ENCODE measurements around the gene SLC22A24.
"Not testable (repeated sequence)": the region's sequence is repeated elsewhere in the genome, so short reads cannot be mapped to it uniquely, and the experiment has no call there.

SLC22A24 gene, protein sequence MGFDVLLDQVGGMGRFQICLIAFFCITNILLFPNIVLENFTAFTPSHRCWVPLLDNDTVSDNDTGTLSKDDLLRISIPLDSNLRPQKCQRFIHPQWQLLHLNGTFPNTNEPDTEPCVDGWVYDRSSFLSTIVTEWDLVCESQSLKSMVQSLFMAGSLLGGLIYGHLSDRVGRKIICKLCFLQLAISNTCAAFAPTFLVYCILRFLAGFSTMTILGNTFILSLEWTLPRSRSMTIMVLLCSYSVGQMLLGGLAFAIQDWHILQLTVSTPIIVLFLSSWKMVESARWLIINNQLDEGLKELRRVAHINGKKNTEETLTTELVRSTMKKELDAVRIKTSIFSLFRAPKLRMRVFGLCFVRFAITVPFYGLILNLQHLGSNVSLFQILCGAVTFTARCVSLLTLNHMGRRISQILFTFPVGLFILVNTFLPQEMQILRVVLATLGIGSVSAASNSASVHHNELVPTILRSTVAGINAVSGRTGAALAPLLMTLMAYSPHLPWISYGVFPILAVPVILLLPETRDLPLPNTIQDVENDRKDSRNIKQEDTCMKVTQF

DNA sequence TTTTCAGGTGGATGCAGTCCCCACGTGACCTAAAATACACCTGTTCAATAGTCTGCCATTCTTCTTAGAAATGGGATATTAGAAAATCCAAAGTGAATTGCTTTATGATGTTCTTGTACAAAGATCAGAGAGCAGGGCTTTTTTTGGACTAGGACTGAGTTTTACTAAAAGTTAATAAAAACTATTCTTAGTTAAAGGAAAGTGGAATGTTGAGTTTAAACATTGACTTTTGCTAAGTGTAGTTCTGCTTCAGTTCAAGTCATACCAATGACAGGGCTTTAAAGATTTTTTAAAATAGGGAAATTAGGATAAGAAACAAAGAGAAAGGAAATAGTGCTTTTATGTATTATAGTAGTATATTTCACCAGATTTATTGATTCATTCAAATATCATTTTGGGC is at the start of gene SLC22A24:
Gene SLC22A24 (minus strand): TSS at position 101 of the 400 bp plus-strand sequence. CDS start 442 bp downstream, outside the sequence.
- DNase-seq = no peak

GRCh38 chr11:63180536-63180935 is 36.5 kb upstream of the SLC22A24 start:
- no peak for DNase-seq

DNA sequence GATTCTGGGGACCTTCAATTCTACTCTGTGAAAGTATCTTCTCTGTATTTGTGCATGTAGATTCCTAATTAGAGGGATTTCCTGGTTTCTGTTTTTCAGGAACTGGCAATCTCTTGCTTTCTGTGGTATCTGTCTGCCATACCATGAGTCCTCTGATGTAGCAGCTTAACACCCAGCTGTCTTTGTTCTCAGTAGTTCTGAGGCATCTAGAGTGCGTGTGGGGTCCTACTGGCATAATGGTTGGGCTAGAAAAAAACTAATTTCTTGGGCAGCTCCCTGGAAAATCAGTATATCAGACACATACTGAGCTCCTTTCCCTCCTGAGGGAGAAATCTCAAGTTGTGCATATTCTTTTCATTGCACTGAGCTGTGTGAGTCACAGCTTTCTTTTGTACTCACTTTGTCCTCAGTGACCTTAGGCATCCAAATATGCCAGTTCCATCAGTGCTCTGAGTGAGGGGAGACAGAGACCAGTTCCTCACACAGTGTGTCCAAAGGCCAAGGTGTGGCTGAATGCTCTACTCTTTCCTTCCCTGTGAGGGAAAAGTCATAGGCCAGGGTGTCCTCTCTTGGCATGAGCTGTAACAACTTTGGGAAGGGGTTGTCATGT is 35.5 kb upstream of the SLC22A24 start:
- no peak for DNase-seq

DNA sequence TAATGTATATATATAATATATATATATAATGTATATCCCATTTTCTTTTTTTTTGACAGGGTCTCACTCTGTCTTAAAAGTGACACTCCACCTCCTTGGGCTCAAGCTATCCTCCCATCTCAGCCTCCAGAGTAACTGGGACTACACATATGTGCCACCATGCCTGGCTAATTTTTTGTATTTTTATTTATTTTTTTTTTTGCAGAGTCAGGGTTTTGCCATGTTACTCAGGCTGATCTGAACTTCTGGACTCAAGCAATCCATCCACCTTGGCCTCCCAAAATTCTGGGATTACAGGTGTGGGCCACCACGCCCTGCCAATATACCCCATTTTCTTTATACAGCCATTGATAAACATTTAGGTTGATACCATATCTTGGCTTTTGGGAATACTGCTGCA is 33.9 kb upstream of the SLC22A24 start:
- DNase-seq = no peak

DNA sequence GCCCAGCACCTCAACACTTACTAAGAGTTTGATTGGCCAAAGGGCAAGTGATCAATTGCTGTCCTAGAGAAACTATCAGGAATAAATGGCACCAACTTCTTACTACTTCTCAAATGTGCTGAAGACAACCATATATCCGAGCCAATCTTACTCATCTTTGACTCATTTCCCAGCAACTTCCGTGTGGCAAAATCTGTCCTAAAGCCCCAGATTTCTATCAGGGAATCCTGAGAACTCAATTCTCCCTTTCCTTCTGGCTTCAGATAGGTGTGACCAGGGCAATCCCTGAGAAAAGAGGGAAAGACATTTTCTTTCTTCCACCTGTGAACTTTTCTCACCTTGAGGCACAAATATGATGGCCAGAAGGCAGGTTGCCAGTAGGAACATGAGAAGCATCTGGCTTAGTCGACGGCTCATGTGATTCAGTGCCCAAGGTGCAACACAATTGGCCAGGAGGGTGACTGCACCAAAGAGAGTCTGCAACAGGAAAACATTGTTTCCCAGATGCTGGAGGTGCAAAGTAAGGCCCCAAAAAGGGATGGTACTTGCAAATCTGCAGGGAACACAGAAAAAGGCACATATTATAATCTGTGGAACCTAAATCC is 21.8 kb upstream of the SLC22A24 start:
- DNase-seq = no peak

DNA sequence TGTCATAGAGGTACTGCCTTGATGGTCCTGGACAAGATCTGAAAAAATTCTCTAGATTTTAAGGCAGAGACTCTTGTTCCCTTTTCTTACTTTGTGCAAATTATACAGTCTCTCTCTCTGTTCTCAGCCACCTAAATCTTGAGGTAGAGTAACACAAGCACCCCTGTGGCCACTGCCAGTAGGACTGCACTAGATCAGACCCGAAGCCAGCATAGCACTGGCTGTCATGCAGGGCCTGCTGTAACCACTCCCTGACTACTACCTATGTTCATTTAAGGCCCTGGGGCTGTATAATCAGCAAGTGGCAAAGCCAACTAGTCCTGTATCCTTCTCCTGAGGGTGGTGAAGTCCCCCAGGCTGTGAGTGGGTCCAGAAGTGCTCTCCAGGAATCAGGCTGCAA is 11.8 kb upstream of the SLC22A24 start:
- DNase-seq = no peak

DNA sequence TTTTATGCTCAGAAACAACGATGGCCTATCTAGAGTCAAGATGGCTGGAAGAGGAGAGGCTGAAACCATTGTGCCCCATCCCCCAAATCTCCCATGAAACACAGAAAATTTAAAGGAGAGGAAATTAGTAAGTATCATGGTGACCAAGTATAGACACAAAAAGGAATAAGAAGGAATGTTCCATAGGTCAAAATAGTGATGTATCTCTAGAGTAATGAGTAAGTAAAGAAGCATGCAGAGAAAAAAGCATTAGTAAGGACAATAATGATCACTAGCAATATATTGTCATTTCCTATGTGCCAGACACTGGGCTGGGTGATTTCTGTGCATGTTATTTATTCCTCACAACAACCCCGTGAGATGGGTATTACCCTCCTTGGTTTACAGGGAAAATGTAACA is 2.6 kb upstream of the SLC22A24 start:
- no peak for DNase-seq

- no peak for DNase-seq
These were observed 1.6 kb downstream of the SLC22A24 start for GRCh38 chr11:63142459-63142858.

GRCh38 chr11:63132985-63133775 is 10.8 kb downstream of the SLC22A24 start:
- no peak for DNase-seq

DNA sequence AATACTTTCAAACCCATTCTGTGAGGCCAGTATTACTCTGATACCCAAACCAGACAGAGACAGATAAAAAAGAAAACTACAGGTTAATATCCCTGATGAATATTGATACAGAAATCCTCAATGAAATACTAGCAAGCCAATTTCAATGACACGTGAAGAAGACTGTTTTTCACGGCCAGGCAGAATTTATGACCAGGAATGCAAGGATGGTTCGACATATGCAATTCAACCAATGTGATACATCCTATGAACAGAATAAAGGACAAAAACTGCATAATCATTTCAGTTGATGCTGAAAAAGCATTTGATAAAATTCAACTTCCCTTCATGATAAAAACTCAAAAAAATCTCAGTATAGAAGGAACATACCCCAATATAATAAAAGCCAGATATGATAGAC is 44.5 kb downstream of the SLC22A24 start:
- no peak for DNase-seq

GRCh38 chr11:63080682-63081081 is 63.3 kb downstream of the SLC22A24 start:
- no peak for DNase-seq

- DNase-seq = not testable (repeated sequence)
These were observed 97.8 kb downstream of the SLC22A24 start for GRCh38 chr11:63046203-63046602.

DNA sequence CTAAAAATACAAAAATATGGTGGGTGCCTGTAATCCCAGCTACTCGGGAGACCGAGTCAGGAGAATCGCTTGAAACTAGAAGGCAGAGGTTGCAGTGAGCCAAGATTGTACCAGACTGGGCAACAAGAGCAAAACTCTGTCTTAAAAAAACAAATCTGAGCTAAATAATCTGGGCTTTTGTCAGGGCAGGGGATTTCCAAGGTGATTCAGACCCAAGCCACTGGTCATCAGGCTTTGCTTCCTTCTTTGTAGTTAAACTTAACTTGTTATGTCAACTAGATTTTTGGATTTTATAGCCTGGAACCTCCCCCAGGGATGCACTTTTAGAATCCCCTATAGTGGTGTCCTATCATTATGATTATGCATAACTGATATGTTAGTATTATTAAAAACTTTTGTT is 101.4 kb downstream of the SLC22A24 start:
- DNase-seq = no peak

DNA sequence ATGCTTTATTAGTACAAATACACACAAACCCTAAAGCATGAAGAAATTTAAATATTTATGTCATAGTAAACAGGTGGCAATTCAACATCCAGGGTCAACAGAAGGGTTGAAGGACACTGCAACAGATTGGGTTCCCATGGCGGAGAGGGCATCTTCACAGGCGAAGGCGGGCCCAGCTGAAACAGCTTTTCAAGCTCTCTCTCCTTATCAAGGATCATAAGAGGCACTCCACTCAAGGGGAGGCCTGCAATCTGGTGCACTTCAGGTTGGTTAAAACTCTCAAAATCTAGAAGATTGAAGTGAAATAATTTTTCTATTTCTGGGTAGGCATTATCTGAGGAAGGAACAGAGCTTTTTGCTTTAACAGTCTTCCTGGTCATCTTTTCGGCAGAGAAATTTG is 111.6 kb downstream of the SLC22A24 start:
- DNase-seq = no peak
